NCI-H446 treated with DMSO at 0.1 percent for 48 hours (cell line): ENCODE results near the gene AP5S1.

ENCODE experiments used
- DNase-seq: peaks from one replicate; lab custom pipeline; 2025; lab: John Stamatoyannopoulos, UW

The AP5S1 gene

GRCh38 chr20:3876676-3877075 is 56.3 kb downstream of the AP5S1 start:
- DNase-seq: no peak
